Stimulated activated naive B cell treated with anti-CD40 and anti-IgM and Interleukin-4, amounts not matched to agents 10 μg/mL and 1 μg/mL and 100 μg/mL, for 72 hours (primary cell): ENCODE data around the gene PTPN4.
A peak's percentile ranks its signal among the peaks of the same experiment; 100 is the strongest.

Experiments used
- ATAC-seq, 2 donors: fragments of 150-1000 bp; cut with Tn5 transposase; replicated peaks; 2 replicates each; pipeline ENCODE4 v1.10.0; 2021; ENCODE audit warnings: moderate library complexity in 1 of 2
- DNase-seq: peaks from one replicate; pipeline ENCODE4 v3.0.0; 2021
- H3K27ac Mint-ChIP-seq: one replicate; pipeline ENCODE4 v1.8.0; 2022; ENCODE audit warnings: mild to moderate bottlenecking, mixed read lengths
- H3K27me3 Mint-ChIP-seq, 2 donors: one replicate each; pipeline ENCODE4 v1.8.0; 2022; ENCODE audit warnings: mixed read lengths in 2 of 2
- H3K36me3 Mint-ChIP-seq, 2 donors: one replicate each; pipeline ENCODE4 v1.8.0; 2022; ENCODE audit warnings: mixed read lengths in 2 of 2, mild to moderate bottlenecking in 1 of 2
- H3K4me1 Mint-ChIP-seq, 2 donors: one replicate each; pipeline ENCODE4 v1.8.0; 2022; ENCODE audit warnings: mixed read lengths in 2 of 2, mild to moderate bottlenecking in 1 of 2
- H3K4me3 Mint-ChIP-seq, 2 donors: one replicate each; pipeline ENCODE4 v1.8.0; 2022; ENCODE audit warnings: mild to moderate bottlenecking in 2 of 2, mixed read lengths in 2 of 2, moderate library complexity in 1 of 2
- H3K9me3 Mint-ChIP-seq, 2 donors: one replicate each; pipeline ENCODE4 v1.8.0; 2022; ENCODE audit warnings: mixed read lengths in 2 of 2, mild to moderate bottlenecking in 1 of 2

Gene PTPN4

DNA sequence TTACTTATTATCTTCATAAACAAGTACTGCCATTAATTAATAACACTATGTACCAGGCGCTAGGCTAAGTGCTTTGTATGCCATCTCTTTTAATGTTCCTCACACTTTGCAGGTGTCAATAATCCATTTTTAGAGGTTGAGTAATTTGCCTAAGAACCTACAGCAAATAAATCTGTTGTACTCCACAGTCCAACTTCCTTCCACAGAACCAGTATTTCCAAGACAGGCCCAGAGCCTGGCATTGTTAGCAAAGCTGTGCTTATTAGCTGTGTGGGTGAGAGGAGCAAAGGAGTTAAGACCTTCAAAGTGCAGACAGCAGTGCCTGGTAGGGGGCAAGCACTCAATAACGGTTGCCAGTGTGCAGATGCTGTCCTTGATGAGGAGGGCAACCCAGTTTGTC lies 14.2 kb upstream of the PTPN4 start:
- peaks cover 0 to 2% of the 10 kb centered on the region in 2 donors for H3K4me1 Mint-ChIP-seq
- no peaks in the 10 kb centered on the region for H3K36me3 Mint-ChIP-seq
- no peaks in the 10 kb centered on the region for H3K9me3 Mint-ChIP-seq
- no peak for ATAC-seq
- peak overlapping the region; percentile 63 for H3K27ac Mint-ChIP-seq
- no peak for DNase-seq
- no peak overlapping the region for H3K4me3 Mint-ChIP-seq
- peaks cover 14 to 34% of the 10 kb centered on the region in 2 donors for H3K27me3 Mint-ChIP-seq

DNA sequence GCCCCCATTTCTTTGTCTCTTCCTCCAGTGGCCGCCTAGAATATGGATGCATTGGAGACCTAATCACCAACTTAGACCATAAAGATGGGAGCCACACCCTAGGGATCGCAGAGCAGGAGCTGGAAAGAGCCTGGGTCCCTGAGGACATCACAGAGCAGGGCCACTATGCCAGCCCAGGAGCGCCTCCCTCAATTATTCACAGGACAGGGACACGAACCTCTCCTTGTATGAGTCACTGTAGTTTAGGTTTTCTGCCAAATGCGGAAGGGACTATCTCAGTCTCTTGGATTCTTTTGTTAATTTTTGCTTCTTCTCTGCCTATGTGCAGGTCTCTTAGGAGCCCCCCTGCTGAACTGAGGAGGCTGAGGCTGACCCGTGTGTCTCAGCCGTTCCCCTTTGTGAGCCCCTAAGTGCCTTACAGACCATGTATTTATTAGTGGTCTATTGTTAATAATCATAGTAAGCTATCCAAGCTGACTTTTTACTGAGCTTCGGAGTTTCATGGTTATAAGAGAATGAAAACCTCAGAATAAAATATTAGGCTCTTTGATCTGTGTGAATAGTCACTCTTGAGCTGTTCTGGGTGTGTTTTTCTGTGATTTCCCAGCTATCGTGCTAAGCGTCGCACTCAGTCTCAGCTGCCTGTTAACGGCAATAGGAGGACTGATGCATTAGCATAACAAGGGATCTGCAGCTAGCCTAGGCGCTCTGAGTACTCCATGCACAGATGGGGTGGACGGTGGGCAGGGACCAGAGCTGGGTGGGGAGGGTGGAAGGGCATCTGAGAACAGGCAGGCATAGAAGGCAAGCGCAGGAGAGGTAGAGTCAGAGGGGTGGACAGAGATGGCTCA lies 12.7 kb upstream of the PTPN4 start:
- DNase-seq: no peak
- Mint-ChIP-seq H3K9me3 (no peaks in the 10 kb centered on the region), H3K4me1 (no peaks in the 10 kb centered on the region), H3K4me3 (no peak overlapping the region), H3K27me3 (peaks cover 9 to 34% of the 10 kb centered on the region in 2 donors), H3K27ac (no peak overlapping the region), H3K36me3 (no peaks in the 10 kb centered on the region)
- no peak for ATAC-seq

DNA sequence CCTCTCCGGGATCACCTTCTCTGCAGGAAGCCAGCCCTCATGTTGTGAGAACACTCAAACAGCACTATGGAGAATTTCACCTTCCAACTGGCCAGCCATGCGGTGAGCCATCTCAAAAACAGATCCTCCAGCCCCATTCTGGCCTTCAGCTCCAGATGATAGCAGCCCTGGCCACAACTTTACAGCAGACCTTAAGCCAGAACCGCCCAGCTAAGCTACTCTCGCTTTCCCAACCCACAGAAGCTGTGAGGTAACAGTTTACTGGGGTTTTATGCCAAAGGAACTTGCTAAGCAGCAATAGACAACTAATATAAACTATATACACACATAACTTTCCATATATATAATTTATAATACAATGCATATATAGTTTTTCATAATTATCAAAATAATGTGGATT lies 11.6 kb upstream of the PTPN4 start:
- H3K27ac Mint-ChIP-seq: no peak overlapping the region
- ATAC-seq (no peak), DNase-seq (no peak)
- peaks cover 5 to 29% of the 10 kb centered on the region in 2 donors for H3K27me3 Mint-ChIP-seq
- no peak overlapping the region for H3K4me3 Mint-ChIP-seq
- no peaks in the 10 kb centered on the region for H3K4me1 Mint-ChIP-seq
- no peaks in the 10 kb centered on the region for H3K9me3 Mint-ChIP-seq
- no peaks in the 10 kb centered on the region for H3K36me3 Mint-ChIP-seq

DNA sequence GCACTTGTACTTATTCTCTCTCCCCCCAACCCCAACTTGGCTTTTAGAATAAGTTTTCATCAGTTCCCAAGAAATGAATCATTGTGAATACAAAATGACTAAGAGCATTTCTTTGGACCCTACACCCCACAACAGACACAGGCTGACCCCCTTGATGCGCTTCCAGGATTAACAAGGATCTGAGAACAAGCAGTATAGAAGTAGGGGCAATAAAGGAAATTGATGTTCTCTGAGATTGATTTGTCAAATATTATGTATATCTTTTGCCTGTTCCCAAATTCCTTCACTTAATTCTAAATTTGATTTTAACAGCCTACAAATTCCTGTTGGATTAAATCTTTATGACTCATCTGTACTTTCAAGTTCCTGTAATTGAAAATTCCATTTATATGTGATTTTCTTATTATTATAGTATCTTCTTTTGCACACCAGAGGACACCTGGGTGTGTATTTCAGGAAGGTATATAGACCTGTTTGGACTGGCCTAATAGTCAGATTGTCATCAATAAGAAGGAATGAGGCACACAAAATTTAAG lies 10.2 kb upstream of the PTPN4 start:
- Mint-ChIP-seq H3K4me3 (no peak overlapping the region), H3K4me1 (peaks cover 0 to 3% of the 10 kb centered on the region in 2 donors), H3K36me3 (no peaks in the 10 kb centered on the region), H3K9me3 (no peaks in the 10 kb centered on the region), H3K27ac (no peak overlapping the region), H3K27me3 (peaks cover 7 to 26% of the 10 kb centered on the region in 2 donors)
- no peak for ATAC-seq
- no peak for DNase-seq

DNA sequence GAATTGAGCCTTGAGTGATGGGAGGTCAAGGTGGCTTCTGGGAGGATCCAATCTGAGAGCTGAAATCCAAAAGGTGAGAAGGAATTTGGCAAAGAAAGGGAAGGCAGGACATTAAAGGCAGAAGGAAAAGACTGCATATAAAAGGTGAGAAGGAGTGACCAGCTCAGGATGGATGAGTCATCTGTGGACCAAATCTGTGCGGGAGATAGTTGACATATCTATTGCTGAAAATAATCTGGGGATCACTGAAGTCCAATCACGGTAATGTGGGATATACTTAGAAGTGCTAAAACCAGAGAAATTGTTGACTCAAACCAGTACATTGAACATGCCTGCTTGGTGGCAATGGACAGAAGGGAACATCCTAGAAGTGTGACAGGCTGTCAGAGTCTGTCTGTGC lies 8.0 kb upstream of the PTPN4 start:
- DNase-seq (no peak), ATAC-seq (no peak)
- Mint-ChIP-seq H3K4me1 (peaks cover under 1 to 3% of the 10 kb centered on the region in 2 donors), H3K27ac (no peak overlapping the region), H3K36me3 (no peaks in the 10 kb centered on the region), H3K27me3 (peaks cover 4 to 12% of the 10 kb centered on the region in 2 donors), H3K9me3 (no peaks in the 10 kb centered on the region), H3K4me3 (no peak overlapping the region)

DNA sequence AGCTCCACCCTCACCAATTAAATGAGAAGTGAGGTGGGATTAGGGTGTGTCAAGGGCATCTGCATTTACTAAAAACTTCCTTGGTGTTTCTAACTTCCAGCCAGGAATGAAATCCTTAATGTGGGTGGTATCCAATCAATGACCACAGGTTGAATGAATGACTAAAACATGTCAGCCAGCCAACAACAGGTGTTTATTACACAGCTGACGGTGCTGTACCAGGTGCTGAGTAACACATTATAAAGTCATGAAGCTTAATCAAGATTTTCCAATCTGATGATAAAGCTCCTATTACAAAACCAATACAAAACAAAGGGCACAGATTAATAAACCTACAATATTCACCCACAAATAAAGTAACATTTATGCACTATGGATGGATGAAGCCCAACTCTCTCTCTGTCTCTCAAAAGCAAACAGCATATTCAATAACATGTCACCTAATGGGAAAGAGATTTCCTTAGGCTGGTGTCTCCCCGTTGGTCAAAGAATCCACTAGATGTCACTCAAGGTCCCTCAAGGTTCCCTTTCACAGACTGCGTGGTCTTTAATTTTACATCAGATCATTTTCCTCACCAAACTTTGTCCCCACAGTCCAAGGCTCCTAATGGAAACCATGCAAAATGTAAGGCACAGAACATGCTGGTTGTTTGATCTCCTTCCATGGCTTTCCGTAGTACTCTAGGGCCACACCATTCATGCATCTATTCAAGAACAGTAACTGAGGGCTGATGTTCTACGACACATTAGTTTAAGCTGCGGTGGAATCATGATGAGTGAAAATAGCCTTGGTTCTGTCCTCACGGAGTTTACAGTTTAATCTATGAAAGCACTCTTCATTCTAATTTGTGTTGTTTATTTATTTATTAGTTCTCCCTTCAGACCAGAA lies 6.4 kb upstream of the PTPN4 start:
- no peak overlapping the region for H3K4me3 Mint-ChIP-seq
- H3K27ac Mint-ChIP-seq: no peak overlapping the region
- H3K27me3 Mint-ChIP-seq: peaks cover 0 to 4% of the 10 kb centered on the region in 2 donors
- no peaks in the 10 kb centered on the region for H3K9me3 Mint-ChIP-seq
- ATAC-seq: peak; percentile 78 to 84
- peaks cover 3 to 5% of the 10 kb centered on the region in 2 donors for H3K4me1 Mint-ChIP-seq
- no peak for DNase-seq
- H3K36me3 Mint-ChIP-seq: no peaks in the 10 kb centered on the region

DNA sequence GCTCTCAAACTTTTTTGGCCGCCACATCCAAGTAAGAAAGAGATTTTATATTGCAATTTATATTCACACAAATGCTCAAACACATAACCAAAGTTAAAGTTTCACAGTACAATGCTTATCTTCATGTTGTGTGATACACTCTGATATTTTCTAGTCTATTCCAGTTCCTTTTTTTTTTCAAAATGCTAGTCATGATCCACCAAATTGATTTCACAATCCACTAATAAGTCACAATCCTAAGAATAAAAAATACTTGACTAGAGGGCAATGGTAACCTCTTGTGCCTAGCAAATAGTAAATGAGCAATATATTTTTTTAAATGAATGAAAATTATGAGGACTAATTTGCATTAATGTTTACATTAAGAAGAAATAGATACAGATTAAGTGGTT lies 5.8 kb upstream of the PTPN4 start:
- Mint-ChIP-seq H3K4me3 (no peak overlapping the region), H3K27me3 (peaks cover 0 to 4% of the 10 kb centered on the region in 2 donors), H3K9me3 (no peaks in the 10 kb centered on the region), H3K4me1 (peaks cover 7 to 11% of the 10 kb centered on the region in 2 donors), H3K27ac (no peak overlapping the region), H3K36me3 (no peaks in the 10 kb centered on the region)
- no peak for ATAC-seq
- no peak for DNase-seq

DNA sequence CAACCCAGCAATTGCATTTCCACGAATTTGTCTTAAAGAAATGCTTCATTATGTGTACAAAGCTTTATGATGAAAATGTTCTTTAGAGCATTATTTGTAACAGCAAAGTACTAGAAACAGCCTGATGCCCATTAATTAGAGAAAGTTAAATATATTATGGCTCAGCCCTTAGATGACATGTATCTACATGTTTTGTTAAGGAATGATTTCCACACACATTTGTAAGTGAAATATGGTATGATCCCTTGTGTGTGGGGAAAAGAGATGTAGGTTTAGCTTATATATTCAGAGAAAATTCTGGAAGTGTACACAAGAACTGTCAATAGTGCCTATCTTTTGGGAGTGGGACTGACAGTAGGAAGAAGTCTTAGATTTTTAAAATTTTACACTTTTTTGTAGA lies 3.8 kb upstream of the PTPN4 start:
- ATAC-seq (no peak), DNase-seq (no peak)
- Mint-ChIP-seq H3K9me3 (no peaks in the 10 kb centered on the region), H3K36me3 (no peaks in the 10 kb centered on the region), H3K4me3 (no peak overlapping the region), H3K27me3 (peaks cover 0 to 4% of the 10 kb centered on the region in 2 donors), H3K4me1 (peaks cover 16 to 29% of the 10 kb centered on the region in 2 donors), H3K27ac (no peak overlapping the region)

DNA sequence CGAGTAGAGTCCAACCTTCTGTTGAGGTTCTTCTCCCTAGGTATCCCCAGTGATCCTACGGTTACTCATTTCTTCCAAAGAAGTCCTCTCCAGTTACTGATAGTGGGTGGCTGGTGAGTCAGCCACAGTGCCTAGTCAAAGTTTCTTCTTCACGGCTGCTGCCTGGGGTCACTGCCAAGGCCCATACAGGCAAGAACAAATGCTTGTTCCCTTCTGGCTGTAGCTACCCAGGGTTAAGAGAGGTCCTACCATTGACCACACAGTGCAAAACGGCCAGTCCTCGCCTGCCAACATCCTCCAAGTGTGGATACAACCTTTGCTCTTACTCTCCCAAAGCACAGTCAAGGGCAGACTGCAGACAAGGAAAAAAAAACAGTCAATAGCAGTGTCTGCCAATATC lies 2.9 kb upstream of the PTPN4 start:
- ATAC-seq (no peak), DNase-seq (no peak)
- Mint-ChIP-seq H3K36me3 (no peaks in the 10 kb centered on the region), H3K4me3 (no peak overlapping the region), H3K27ac (no peak overlapping the region), H3K27me3 (peaks cover 0 to 4% of the 10 kb centered on the region in 2 donors), H3K9me3 (no peaks in the 10 kb centered on the region), H3K4me1 (peaks cover 18 to 34% of the 10 kb centered on the region in 2 donors)

DNA sequence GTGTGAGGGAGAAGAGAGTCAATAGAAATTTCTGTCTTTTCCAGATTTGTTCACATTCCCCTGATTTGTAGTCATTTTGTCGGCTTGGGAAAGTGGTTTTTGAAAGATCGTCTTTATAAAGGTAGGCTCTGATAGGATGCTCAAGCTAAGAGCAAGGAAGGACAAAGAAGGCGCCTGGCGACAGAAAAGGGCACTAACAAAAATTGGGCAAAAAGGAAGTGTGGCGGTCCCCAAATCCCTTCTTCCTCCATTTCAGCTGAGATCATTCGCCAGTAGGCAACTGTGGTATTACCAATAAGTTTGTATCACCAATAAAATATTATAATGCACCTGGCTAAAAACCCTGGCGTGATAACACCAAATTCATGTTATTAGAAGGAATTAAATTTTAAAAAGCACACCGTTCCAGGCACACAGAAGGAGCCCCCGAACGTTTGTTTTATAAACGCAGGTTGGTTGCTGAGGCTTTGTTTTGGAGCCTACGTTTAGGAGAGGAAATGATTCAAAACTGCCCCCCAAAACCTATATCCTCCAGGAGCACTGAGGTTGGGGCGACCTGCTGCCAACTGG lies 756 bp upstream of the PTPN4 start:
- Mint-ChIP-seq H3K27me3 (peaks cover 0 to 4% of the 10 kb centered on the region in 2 donors), H3K4me1 (peaks cover 21 to 47% of the 10 kb centered on the region in 2 donors), H3K36me3 (no peaks in the 10 kb centered on the region), H3K4me3 (peak overlapping the region; percentile 89 to 98), H3K9me3 (no peaks in the 10 kb centered on the region), H3K27ac (peak overlapping the region; percentile 86)
- ATAC-seq: no peak
- no peak for DNase-seq

DNA sequence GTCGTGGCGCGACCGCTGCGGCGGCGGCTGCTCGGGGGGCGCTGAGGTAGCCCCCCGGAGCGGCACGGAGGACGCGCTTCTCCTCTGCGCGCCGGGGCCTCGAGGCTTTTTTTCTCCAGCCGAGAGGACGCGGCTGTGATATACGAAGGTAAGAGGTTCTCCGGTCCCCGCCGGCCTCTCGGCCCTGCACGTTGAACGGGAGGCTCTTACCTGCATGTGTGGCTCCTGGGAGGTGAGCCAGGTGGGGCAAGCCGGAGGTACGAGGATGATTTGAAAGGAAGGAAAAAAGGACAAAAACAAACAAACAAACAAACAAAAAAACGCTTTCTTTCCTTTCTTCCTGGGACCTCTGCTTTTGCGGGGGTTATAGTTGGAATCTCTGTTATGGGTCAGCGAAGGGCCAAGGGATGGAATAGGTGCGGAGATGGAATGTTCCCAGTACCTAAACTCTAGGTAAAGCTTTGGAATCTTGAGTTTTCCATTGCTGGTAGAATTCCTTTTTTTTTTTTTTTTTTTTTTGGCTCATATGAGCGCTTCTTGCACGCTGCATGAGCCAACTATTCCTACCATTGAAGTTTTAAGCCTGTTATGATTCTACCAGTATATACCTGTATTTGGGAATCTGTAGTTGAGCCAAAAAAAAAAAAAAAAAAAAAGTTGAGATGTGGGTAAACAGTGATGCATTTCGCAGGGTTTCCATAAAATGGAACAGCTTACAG lies 674 bp downstream of the PTPN4 start:
- Mint-ChIP-seq H3K9me3 (no peaks in the 10 kb centered on the region), H3K4me1 (peaks cover 26 to 53% of the 10 kb centered on the region in 2 donors), H3K4me3 (peak overlapping the region; percentile 94 to 98), H3K36me3 (peaks cover 0 to under 1% of the 10 kb centered on the region in 2 donors), H3K27ac (peak overlapping the region; percentile 80), H3K27me3 (no peaks in the 10 kb centered on the region)
- ATAC-seq (peak; percentile 20 to 25), DNase-seq (no peak)

DNA sequence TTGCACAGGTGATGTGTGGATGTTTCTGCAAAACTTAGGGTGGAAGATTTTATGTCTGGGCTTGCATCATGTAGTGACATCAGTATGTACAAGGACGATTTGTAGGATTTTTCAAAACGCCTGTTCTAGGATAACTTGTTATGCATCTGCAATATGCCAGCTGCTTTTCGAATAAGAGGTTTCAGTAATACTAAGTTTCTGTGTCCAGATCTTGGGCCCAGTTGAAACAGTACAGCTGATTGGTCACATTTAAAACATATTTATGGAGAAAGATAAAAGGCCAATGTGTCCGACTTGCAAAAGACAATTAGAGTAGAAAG lies 1.2 kb downstream of the PTPN4 start:
- Mint-ChIP-seq H3K36me3 (peaks cover 4% of the 10 kb centered on the region in 2 donors), H3K4me3 (peak overlapping the region; percentile 94 to 98), H3K27me3 (no peaks in the 10 kb centered on the region), H3K4me1 (peaks cover 30 to 58% of the 10 kb centered on the region in 2 donors), H3K27ac (no peak overlapping the region), H3K9me3 (peaks cover 0 to 2% of the 10 kb centered on the region in 2 donors)
- DNase-seq (no peak), ATAC-seq (no peak)

DNA sequence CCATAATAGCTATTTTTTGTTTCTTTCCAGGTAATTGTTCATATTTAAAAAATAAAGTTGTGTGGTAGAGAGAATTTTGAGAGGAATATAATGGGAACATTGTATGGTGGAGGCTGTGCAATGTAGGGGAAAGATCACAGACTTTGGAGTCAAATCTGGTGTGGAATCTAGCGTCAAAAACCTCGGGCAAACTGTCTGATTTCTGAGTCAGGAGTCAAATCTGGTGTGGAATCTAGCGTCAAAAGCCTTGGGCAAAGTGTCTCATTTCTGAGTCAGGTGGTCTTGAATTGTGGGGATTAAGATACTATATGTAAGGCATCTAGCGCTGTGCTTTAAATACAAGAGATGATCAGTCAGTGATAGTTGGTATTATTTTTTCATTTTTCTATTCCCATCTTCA lies 5.1 kb downstream of the PTPN4 start:
- no peak overlapping the region for H3K4me3 Mint-ChIP-seq
- ATAC-seq: no peak
- H3K27ac Mint-ChIP-seq: no peak overlapping the region
- H3K4me1 Mint-ChIP-seq: peaks cover 27 to 44% of the 10 kb centered on the region in 2 donors
- no peak for DNase-seq
- peaks cover 0 to 2% of the 10 kb centered on the region in 2 donors for H3K9me3 Mint-ChIP-seq
- H3K27me3 Mint-ChIP-seq: no peaks in the 10 kb centered on the region
- H3K36me3 Mint-ChIP-seq: peaks cover 4% of the 10 kb centered on the region in 2 donors
